ENCODE results near the gene OR10G8.

The OR10G8 gene

GRCh38 chr11:124075841-124076651, 49.4 kb downstream of the OR10G8 start:
- ChIA-PET POLR2A (no interaction called here), CTCF (interaction anchor here (1.2 to 3.3 kb wide), 4 partner anchors 10 to 509 kb away, joined by 3 to 9 read pairs (median 5); no protein-coding TSS in a partner anchor)
- peak; percentile 34 for DNase-seq (ENCODE audit: extremely low spot score)
- TF ChIP-seq, protein P1, sequence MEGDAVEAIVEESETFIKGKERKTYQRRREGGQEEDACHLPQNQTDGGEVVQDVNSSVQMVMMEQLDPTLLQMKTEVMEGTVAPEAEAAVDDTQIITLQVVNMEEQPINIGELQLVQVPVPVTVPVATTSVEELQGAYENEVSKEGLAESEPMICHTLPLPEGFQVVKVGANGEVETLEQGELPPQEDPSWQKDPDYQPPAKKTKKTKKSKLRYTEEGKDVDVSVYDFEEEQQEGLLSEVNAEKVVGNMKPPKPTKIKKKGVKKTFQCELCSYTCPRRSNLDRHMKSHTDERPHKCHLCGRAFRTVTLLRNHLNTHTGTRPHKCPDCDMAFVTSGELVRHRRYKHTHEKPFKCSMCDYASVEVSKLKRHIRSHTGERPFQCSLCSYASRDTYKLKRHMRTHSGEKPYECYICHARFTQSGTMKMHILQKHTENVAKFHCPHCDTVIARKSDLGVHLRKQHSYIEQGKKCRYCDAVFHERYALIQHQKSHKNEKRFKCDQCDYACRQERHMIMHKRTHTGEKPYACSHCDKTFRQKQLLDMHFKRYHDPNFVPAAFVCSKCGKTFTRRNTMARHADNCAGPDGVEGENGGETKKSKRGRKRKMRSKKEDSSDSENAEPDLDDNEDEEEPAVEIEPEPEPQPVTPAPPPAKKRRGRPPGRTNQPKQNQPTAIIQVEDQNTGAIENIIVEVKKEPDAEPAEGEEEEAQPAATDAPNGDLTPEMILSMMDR (IDR thresholded peaks at IDR 0.05; ENCODE audit: control extremely low read depth, extremely low read depth, low read depth, missing control alignments), result no peak

- DNase-seq (ENCODE audit: extremely low spot score), result no peak
- TF ChIP-seq, protein P1 (IDR thresholded peaks at IDR 0.05; ENCODE audit: control extremely low read depth, extremely low read depth, low read depth, missing control alignments), result no peak
- CTCF ChIA-PET, result interaction anchor here (1.2 to 3.4 kb wide), 2 partner anchors 8 to 117 kb away, joined by 3 to 9 read pairs; no protein-coding TSS in a partner anchor
- POLR2A ChIA-PET, result no interaction called here
Observed at GRCh38 chr11:124077266-124077665, 50.7 kb downstream of the OR10G8 start.

DNA sequence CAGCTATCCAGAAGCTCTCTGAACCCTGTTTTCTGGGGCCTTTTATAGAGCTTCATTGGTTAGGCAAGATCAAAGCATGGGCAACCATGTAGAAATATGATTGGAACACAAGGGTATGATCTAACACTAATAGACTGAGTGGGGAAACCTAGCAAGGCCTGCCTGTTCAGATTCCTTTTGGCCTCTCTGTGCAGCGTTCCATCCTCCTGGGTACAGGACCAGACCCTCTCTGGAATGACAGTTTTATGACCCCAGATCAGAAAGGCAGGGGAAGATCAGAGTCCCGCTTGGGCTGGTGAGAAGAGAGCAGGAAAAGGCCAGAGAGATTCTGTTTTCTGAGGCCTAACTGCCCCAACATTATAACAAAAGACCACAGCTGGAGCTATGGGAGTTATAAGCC, 52.0 kb downstream of the OR10G8 start:
- TF ChIP-seq, protein P1 (IDR thresholded peaks at IDR 0.05; ENCODE audit: control extremely low read depth, extremely low read depth, low read depth, missing control alignments), result no peak
- ChIA-PET POLR2A (no interaction called here), CTCF (interaction anchor here (3.4 kb wide), 1 partner anchor 10 kb away, joined by 9 read pairs; no protein-coding TSS in a partner anchor)
- no peak for DNase-seq (ENCODE audit: extremely low spot score)

DNA sequence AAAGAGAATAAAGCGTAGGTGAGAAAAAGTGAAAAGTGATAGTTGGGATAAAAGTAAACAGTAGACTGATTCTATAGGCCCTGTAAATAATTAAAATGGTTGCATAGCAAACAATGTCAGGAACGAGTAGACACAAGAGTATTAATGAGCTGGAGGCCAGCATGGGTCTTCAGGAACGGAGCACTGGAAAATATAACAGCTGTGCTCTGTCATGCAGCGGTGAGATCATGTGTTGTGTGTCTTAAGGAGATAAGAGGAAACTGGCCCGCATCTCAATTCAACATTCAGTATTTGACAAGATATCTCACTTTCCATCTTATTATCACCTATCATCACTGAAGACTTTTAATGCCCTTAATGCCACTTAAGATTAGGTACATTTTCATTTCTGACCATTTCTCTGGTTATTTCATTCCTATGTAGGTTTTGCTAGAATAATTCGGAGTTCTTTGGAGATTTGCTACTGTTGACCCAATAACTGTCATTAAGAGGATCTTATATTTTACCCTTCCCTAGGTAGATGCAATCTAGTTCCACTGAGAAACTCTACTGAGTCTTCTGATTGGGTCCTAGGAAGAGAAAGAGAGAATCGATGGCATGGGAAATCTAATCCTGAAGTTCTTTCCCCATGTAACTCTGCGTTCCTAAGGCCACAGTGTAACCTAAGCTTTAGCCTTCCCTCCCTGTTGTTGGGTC, 53.2 kb downstream of the OR10G8 start:
- ChIA-PET CTCF (interaction anchor here (2.0 to 3.4 kb wide), 2 partner anchors 8 to 11 kb away, joined by 7 to 9 read pairs; no protein-coding TSS in a partner anchor), POLR2A (no interaction called here)
- DNase-seq (ENCODE audit: extremely low spot score), result no peak
- TF ChIP-seq, protein P1 (IDR thresholded peaks at IDR 0.05; ENCODE audit: control extremely low read depth, extremely low read depth, low read depth, missing control alignments), result no peak
